HEK293 (cell line): ENCODE results near the gene SH3RF3.

Experiments used
- FEZF1 ChIP-seq: fragments of 450-650 bp; formaldehyde crosslinking; IDR thresholded peaks from 2 replicates; pipeline ENCODE4 v1.5.1; 2016; ENCODE audit warnings: missing biosample characterization, missing genetic modification characterization
- GLI2 ChIP-seq: fragments of 450-650 bp; formaldehyde crosslinking; IDR thresholded peaks from 2 replicates; pipeline ENCODE4; 2017; ENCODE audit warnings: missing biosample characterization, missing genetic modification characterization, low read depth, borderline replicate concordance
- GLIS2 ChIP-seq: fragments of 450-650 bp; formaldehyde crosslinking; IDR thresholded peaks from 2 replicates; pipeline ENCODE4 v1.5.1; 2016; ENCODE audit warnings: missing biosample characterization, missing genetic modification characterization
- HOXC10 ChIP-seq: sonication (generic); formaldehyde crosslinking; IDR thresholded peaks from 2 replicates; pipeline ENCODE4 v1.8.1; 2023; ENCODE audit warnings: mild to moderate bottlenecking, missing genetic modification reagents
- IKZF3 ChIP-seq: fragments of 450-650 bp; IDR thresholded peaks from 2 replicates; pipeline ENCODE4 v1.5.0; 2018; ENCODE audit warnings: missing biosample characterization, mild to moderate bottlenecking, missing genetic modification characterization, moderate library complexity
- KLF1 ChIP-seq: fragments of 450-650 bp; formaldehyde crosslinking; IDR thresholded peaks from 2 replicates; pipeline ENCODE4 v1.5.1; 2016; ENCODE audit warnings: missing biosample characterization, missing genetic modification characterization
- KLF10 ChIP-seq: fragments of 450-650 bp; IDR thresholded peaks from 2 replicates; pipeline ENCODE4 v1.5.1; 2018; ENCODE audit warnings: missing biosample characterization, mild to moderate bottlenecking, missing genetic modification characterization
- KLF7 ChIP-seq: fragments of 450-650 bp; formaldehyde crosslinking; IDR thresholded peaks from 2 replicates; pipeline ENCODE4 v1.5.1; 2016; ENCODE audit warnings: missing biosample characterization, missing genetic modification characterization, borderline replicate concordance
- KLF9 ChIP-seq: fragments of 450-650 bp; formaldehyde crosslinking; IDR thresholded peaks from 2 replicates; pipeline ENCODE4 v1.5.1; 2016; ENCODE audit warnings: missing biosample characterization, missing genetic modification characterization, low read depth
- MEIS1 ChIP-seq: sonication (generic); formaldehyde crosslinking; IDR thresholded peaks from 2 replicates; pipeline ENCODE4 v1.8.1; 2022; ENCODE audit warnings: missing genetic modification reagents, mild to moderate bottlenecking, borderline replicate concordance
- PRDM10 ChIP-seq: fragments of 450-650 bp; formaldehyde crosslinking; IDR thresholded peaks from 2 replicates; pipeline ENCODE4 v1.5.1; 2016; ENCODE audit warnings: missing biosample characterization, missing genetic modification characterization
- PRDM6 ChIP-seq: fragments of 450-650 bp; formaldehyde crosslinking; IDR thresholded peaks from 2 replicates; pipeline ENCODE4 v1.5.1; 2017; ENCODE audit warnings: missing biosample characterization, missing genetic modification characterization
- SP2 ChIP-seq: fragments of 450-650 bp; formaldehyde crosslinking; IDR thresholded peaks from 2 replicates; pipeline ENCODE4 v1.5.1; 2016; ENCODE audit warnings: missing biosample characterization, missing genetic modification characterization
- SP7 ChIP-seq: fragments of 450-650 bp; formaldehyde crosslinking; IDR thresholded peaks from 2 replicates; pipeline ENCODE4 v1.5.1; 2016; ENCODE audit warnings: missing biosample characterization, missing genetic modification characterization
- ZBTB48 ChIP-seq: fragments of 450-650 bp; formaldehyde crosslinking; IDR thresholded peaks from 2 replicates; pipeline ENCODE4 v1.5.1; 2016; ENCODE audit warnings: missing biosample characterization, missing genetic modification characterization
- ZFP69B ChIP-seq: fragments of 450-650 bp; formaldehyde crosslinking; IDR thresholded peaks from 2 replicates; pipeline ENCODE4 v1.5.1; 2016; ENCODE audit warnings: missing biosample characterization, missing genetic modification characterization
- ZNF2 ChIP-seq: fragments of 450-650 bp; formaldehyde crosslinking; IDR thresholded peaks from 2 replicates; pipeline ENCODE4 v1.5.1; 2016; ENCODE audit warnings: missing biosample characterization, missing genetic modification characterization
- ZNF223 ChIP-seq: fragments of 450-650 bp; formaldehyde crosslinking; IDR thresholded peaks from 2 replicates; pipeline ENCODE4 v1.5.1; 2016; ENCODE audit warnings: missing biosample characterization, missing genetic modification characterization
- ZNF335 ChIP-seq: fragments of 450-650 bp; formaldehyde crosslinking; conservative IDR thresholded peaks from 2 replicates; pipeline ENCODE4 v1.5.1; 2016; ENCODE audit warnings: missing biosample characterization, missing genetic modification characterization
- ZNF394 ChIP-seq: fragments of 450-650 bp; formaldehyde crosslinking; IDR thresholded peaks from 2 replicates; pipeline ENCODE4 v1.5.1; 2016; ENCODE audit warnings: missing biosample characterization, missing genetic modification characterization, mild to moderate bottlenecking, moderate library complexity, borderline replicate concordance
- ZNF621 ChIP-seq: fragments of 450-650 bp; formaldehyde crosslinking; IDR thresholded peaks from 2 replicates; pipeline ENCODE4 v1.5.1; 2017; ENCODE audit warnings: missing biosample characterization, missing genetic modification characterization
- ZNF658 ChIP-seq: fragments of 450-650 bp; formaldehyde crosslinking; IDR thresholded peaks from 2 replicates; pipeline ENCODE4; 2016; ENCODE audit warnings: missing biosample characterization, missing genetic modification characterization
- ZNF777 ChIP-seq: fragments of 450-650 bp; formaldehyde crosslinking; IDR thresholded peaks from 2 replicates; pipeline ENCODE4 v1.5.1; 2017; ENCODE audit warnings: missing biosample characterization, missing genetic modification characterization, borderline replicate concordance
- ZSCAN23 ChIP-seq: fragments of 450-650 bp; formaldehyde crosslinking; IDR thresholded peaks from 2 replicates; pipeline ENCODE4 v1.5.1; 2016; ENCODE audit warnings: missing biosample characterization, missing genetic modification characterization
- ZXDB ChIP-seq: fragments of 450-650 bp; formaldehyde crosslinking; IDR thresholded peaks from 2 replicates; pipeline ENCODE4 v1.5.1; 2016; ENCODE audit warnings: missing biosample characterization, missing genetic modification characterization
- TF ChIP-seq, protein P1 (sequence below): fragments of 450-650 bp; formaldehyde crosslinking; IDR thresholded peaks from 2 replicates; pipeline ENCODE4 v1.5.1; 2016; ENCODE audit warnings: missing biosample characterization, missing genetic modification characterization
- TF ChIP-seq, protein P2 (sequence below): fragments of 450-650 bp; formaldehyde crosslinking; IDR thresholded peaks from 2 replicates; pipeline ENCODE4 v1.5.1; 2017; ENCODE audit warnings: missing biosample characterization, missing genetic modification characterization
- TF ChIP-seq, protein P3 (sequence below): fragments of 450-650 bp; formaldehyde crosslinking; IDR thresholded peaks from 2 replicates; pipeline ENCODE4 v1.5.1; 2016; ENCODE audit warnings: missing biosample characterization, missing genetic modification characterization
- TF ChIP-seq, protein P4 (sequence below): fragments of 450-650 bp; formaldehyde crosslinking; IDR thresholded peaks from 2 replicates; pipeline ENCODE4 v1.5.1; 2016; ENCODE audit warnings: missing biosample characterization, missing genetic modification characterization

The SH3RF3 gene

DNA sequence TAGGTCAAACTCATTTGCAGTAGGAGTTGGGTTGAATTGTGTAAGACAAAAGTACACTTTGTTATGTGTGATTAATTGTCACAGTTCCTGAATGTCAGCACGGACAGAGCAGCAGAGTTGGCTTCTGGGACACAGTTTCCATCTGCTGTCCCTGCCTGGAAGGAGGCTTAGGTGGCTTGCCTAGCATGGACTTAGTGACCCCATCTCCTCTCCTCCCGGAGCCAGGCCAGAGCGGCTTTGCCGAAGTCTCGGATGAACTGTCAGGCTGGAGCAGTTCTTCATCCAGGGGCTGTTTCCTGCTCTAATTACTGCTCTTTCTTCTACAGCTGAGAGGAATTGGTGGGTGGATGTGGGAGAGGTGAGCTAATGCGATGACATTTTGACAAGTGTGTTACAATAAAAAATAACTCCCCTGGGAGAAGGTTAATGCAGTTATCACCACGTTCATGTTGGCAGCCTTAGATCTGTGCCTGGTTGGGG, 102.0 kb downstream of the SH3RF3 start (continued):
- no peak for TF ChIP-seq ZNF777 (tag by site-specific recombination)
- no peak for TF ChIP-seq ZBTB48
- TF ChIP-seq, protein P1, sequence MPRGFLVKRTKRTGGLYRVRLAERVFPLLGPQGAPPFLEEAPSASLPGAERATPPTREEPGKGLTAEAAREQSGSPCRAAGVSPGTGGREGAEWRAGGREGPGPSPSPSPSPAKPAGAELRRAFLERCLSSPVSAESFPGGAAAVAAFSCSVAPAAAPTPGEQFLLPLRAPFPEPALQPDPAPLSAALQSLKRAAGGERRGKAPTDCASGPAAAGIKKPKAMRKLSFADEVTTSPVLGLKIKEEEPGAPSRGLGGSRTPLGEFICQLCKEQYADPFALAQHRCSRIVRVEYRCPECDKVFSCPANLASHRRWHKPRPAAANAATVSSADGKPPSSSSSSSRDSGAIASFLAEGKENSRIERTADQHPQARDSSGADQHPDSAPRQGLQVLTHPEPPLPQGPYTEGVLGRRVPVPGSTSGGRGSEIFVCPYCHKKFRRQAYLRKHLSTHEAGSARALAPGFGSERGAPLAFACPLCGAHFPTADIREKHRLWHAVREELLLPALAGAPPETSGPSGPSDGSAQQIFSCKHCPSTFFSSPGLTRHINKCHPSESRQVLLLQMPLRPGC (tag by site-specific recombination): 0 out of 2 replicates have a peak, but pooled peaks have one; percentile 46
- peak; percentile 97 for TF ChIP-seq SP7
- TF ChIP-seq ZNF658 (tag by site-specific recombination): no peak
- TF ChIP-seq PRDM6: peak; percentile 68
- no peak for TF ChIP-seq ZNF335
- peak; percentile 33; the same call in 1 of the 2 replicates for TF ChIP-seq PRDM10 (tag by site-specific recombination)
- no peak; the same call in 1 of the 2 replicates for TF ChIP-seq ZNF2
- no peak for TF ChIP-seq ZNF621 (tag by site-specific recombination)
- TF ChIP-seq, protein P2, sequence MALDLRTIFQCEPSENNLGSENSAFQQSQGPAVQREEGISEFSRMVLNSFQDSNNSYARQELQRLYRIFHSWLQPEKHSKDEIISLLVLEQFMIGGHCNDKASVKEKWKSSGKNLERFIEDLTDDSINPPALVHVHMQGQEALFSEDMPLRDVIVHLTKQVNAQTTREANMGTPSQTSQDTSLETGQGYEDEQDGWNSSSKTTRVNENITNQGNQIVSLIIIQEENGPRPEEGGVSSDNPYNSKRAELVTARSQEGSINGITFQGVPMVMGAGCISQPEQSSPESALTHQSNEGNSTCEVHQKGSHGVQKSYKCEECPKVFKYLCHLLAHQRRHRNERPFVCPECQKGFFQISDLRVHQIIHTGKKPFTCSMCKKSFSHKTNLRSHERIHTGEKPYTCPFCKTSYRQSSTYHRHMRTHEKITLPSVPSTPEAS (tag by site-specific recombination): 0 out of 2 replicates have a peak, but pooled peaks have one; percentile 20
- TF ChIP-seq ZSCAN23 (tag by site-specific recombination): 0 out of 2 replicates have a peak, but pooled peaks have one; percentile 34
- TF ChIP-seq HOXC10 (CRISPR knock-in tag): no peak
- peak; percentile 70 for TF ChIP-seq FEZF1
- peak; percentile 46 for TF ChIP-seq SP2
- peak; percentile 83 for TF ChIP-seq ZXDB (tag by site-specific recombination)
- no peak; the same call in 1 of the 2 replicates for TF ChIP-seq KLF7 (tag by site-specific recombination)
- TF ChIP-seq MEIS1 (CRISPR knock-in tag): no peak
- no peak for TF ChIP-seq ZNF223
- TF ChIP-seq KLF10: peak; percentile 71
- no peak for TF ChIP-seq KLF9
- TF ChIP-seq, protein P3, sequence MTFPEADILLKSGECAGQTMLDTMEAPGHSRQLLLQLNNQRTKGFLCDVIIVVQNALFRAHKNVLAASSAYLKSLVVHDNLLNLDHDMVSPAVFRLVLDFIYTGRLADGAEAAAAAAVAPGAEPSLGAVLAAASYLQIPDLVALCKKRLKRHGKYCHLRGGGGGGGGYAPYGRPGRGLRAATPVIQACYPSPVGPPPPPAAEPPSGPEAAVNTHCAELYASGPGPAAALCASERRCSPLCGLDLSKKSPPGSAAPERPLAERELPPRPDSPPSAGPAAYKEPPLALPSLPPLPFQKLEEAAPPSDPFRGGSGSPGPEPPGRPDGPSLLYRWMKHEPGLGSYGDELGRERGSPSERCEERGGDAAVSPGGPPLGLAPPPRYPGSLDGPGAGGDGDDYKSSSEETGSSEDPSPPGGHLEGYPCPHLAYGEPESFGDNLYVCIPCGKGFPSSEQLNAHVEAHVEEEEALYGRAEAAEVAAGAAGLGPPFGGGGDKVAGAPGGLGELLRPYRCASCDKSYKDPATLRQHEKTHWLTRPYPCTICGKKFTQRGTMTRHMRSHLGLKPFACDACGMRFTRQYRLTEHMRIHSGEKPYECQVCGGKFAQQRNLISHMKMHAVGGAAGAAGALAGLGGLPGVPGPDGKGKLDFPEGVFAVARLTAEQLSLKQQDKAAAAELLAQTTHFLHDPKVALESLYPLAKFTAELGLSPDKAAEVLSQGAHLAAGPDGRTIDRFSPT (tag by site-specific recombination): no peak
- peak; percentile 71; the same call in 1 of the 2 replicates for TF ChIP-seq IKZF3 (tag by site-specific recombination)
- no peak for TF ChIP-seq GLIS2 (tag by site-specific recombination)
- TF ChIP-seq, protein P4, sequence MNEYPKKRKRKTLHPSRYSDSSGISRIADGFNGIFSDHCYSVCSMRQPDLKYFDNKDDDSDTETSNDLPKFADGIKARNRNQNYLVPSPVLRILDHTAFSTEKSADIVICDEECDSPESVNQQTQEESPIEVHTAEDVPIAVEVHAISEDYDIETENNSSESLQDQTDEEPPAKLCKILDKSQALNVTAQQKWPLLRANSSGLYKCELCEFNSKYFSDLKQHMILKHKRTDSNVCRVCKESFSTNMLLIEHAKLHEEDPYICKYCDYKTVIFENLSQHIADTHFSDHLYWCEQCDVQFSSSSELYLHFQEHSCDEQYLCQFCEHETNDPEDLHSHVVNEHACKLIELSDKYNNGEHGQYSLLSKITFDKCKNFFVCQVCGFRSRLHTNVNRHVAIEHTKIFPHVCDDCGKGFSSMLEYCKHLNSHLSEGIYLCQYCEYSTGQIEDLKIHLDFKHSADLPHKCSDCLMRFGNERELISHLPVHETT (tag by site-specific recombination): peak; percentile 55; the same call in 1 of the 2 replicates
- peak; percentile 70; the same call in 1 of the 2 replicates for TF ChIP-seq KLF1 (tag by site-specific recombination)
- peak; percentile 39; the same call in 1 of the 2 replicates for TF ChIP-seq GLI2
- peak; percentile 52; the same call in 1 of the 2 replicates for TF ChIP-seq ZNF394 (tag by site-specific recombination)
- peak; percentile 54; the same call in 1 of the 2 replicates for TF ChIP-seq ZFP69B (tag by site-specific recombination)
